Fibroblast of skin of back (primary cell): Measurements from ENCODE around the gene TPX2.

Source experiments
- DNase-seq: peaks from one replicate; pipeline ENCODE4 v3.0.0-alpha.2; 2013

The TPX2 gene

DNA sequence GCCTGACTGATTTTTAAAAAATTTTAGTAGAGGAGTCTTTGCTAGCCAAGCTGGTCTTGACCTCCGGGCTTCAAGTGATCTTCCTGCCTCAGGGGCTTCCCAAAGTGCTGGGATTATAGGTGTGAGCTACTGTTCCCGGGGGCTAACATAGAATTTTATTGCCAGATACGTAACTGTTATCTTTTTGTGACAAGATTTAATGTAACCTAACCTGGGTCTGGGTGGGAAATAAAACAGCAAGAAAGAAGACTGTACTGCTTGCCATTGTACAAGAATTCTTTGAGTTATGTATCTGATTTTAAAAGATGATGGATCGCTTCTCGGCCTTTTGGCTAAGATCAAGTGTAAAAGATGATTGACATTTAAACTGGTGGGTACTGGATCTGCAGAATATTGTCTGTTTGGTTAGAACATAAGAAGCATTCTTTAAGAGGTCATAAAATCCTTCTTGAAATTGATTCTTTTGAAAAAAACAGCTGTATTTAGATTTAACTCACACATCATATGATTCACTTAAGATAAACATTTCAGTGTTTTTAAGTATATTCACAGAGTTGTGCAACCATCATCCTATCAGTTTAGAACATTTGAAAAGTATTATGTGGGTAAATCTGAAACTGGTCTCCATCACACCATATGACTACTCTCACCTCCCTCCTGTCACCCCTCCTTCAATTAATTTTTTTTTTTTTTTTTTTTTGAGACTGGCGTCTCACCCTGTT, 21.6 kb downstream of the TPX2 start:
- peak; percentile 58 for DNase-seq

DNA sequence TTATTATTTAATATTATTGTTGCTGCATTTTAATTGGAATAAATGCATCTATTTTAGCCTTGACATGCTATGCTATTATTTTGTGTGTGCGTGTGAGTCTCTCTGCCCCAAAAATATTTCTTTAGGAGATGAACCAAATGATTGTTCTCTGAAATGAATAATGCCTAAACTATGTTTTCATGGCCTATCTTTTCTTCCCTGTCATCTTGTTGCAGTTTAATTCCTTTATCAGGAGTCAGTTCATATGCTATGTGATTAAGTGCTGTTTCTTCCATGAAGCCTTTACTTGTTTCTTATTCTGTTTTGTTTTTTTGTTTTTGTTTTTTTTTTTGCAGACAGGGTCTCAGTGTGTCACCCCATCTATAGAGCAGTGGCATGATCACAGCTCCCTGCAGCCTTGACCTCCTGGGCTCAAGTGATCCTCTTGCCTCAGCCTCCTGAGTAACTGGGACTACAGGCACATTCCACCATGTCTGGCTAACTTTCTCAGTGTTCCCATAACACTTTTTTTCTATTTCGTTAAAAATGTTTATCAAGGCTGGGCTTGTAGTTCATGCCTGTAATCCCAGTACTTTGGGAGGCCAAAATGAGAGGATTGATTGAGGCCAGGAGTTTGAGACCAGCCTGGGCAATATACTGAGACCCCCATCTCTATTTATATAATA, 25.7 kb downstream of the TPX2 start:
- peak; percentile 78 for DNase-seq

DNA sequence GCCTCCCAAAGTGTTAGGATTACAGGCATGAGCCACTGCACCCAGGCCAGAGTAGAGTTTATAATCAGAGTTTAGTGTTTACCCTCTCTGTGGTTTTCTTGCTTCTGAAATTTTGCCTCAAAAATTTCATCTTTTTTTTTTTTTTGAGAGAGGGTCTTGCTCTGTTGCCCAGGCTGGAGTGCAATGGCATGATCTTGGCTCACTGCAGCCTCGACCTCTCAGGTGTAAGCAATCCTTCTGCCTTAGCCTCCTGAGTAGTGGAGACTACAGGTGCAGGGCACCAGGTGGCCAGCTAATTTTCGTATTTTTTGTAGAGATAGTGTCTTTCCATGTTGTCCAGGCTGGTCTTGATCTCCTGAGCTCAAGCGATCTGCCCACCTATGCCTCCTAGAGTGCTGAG, 28.7 kb downstream of the TPX2 start:
- no peak for DNase-seq

DNA sequence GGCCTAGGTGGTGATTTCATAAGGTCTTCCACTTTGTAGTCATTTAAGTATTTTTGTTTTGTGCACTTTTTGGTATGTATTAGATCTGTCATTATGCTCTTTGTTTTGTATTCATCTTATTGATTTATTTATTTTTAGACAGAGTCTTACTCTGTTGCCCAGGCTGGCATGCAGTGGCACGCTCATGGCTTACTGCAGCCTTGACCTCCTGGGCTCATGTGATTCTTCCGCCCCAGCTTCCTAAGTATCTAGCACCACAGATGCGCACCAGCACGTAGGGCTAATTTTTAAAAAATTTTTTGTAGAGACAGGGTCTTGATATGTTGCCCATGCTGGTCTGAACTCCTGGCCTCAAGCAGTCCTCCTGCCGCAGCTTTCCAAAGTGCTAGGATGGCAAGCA, 30.6 kb downstream of the TPX2 start:
- DNase-seq: no peak

DNA sequence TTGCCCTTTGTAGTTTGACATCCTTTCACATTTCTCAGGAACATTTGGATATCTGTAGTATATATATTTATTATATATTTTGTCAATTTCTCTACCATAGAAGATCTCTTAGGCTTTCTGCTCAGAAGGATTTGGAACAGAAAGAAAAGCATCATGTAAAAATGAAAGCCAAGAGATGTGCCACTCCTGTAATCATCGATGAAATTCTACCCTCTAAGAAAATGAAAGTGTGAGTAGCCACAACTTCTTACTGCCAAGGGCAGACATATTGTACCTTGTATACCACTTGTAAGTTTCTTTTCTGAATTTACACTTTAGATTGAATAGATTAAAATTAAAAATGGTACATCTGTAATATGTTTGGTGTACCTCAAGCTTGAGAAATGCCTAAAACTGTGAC, 31.2 kb downstream of the TPX2 start:
- no peak for DNase-seq

DNA sequence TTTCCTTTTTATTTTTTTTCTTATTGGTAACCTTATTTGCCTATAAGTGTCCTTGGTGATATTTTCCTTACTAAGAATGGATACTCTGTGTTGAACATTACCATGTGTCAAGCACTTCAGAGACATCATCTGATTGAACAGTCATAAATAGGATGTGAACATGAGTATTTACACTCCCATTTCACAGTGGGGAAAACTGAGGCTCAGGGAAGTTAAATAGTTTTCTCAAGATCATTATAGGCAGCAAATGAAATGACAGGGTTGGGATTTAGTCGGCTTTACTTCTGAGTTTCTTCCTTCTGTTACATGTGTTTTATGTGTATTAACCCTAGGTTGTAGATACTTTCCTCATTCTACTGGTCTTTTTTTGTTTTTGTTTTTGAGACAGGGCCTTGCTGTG, 35.3 kb downstream of the TPX2 start:
- no peak for DNase-seq

DNA sequence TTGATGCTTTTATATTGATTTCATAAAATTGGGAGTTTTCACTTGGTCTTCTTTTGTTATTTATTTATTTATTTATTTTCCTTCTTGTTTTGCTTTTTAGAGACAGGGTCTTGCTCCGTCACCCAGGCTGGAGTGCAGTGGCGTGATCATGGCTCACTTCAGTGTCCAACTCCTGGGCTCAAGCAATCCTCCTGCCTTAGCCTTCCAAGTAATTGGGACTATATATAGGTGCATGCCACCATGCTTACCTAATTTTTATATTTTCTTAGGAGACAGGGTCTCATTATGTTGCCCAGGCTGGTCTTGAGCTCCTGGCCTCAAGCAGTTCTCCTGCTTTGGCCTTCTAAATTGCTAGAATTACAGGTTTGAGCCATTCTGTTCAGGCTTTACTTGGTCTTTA, 41.7 kb downstream of the TPX2 start:
- no peak for DNase-seq

DNA sequence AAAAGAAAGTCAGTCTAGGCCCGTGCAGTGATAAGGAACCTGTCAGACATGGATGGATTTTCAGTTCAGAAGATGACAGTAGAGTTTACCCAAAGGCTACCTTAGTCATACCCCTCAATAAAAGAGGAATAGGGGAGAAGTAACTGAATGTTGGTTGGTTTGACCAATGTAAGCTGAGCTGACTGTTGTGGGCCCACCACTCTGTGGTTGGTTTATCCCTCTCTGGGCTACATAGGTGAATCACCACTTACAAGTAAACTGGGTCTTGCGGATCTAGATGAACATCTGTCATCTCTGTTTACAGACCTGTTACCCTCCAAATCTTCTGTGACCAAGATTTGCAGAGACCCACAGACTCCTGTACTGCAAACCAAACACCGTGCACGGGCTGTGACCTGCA, 42.9 kb downstream of the TPX2 start:
- DNase-seq: no peak

DNA sequence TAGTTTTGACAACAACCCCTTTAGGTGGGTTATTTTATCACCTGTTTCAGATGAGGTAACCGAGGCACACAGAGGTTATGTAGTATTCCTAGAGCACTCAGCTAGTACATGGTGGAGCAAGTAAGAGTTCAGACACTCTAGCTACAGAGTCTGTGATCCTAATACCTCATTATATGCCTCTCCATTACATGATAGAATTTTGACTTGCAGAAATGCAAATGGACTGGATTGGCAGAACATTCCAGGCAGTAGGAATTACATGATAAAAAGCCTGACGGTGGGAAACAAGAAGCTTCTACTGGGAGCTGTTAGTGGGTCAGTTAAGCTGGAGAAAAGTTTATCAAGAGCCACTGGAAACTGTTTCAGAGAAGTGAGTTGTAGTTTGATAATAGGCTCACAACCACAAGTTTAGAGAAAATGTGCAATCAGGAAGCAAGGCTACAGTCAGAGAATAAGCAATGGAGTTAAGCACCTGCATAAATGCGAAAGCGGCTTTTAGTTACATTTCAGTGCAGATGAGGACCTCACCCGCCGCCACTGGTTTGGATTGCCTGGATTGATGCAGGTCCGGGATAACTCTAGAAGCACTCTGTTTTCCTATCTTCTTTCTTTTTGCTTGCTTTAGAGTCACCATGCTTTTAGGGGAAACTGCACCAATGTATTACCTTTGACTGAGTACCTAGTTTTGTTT, 45.4 kb downstream of the TPX2 start:
- no peak for DNase-seq

DNA sequence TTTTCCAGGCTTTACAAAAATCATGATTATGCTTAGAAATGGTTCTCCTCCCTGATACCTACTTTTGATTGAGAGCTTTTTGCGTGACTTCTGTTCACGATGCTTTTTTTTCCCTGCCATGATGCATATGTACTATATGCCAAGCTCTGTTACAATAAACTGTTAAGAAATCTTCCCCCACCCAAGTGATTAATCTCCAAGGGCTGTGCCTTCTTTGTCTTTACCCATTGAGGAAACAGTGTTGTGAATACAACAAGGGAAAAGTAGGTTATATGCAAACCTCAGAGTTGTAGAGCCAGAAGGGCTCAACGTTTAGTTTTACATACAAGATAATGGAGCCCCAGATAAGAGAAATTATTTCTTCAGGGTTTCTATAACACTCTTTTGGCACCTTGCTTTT, 46.0 kb downstream of the TPX2 start:
- no peak for DNase-seq

DNA sequence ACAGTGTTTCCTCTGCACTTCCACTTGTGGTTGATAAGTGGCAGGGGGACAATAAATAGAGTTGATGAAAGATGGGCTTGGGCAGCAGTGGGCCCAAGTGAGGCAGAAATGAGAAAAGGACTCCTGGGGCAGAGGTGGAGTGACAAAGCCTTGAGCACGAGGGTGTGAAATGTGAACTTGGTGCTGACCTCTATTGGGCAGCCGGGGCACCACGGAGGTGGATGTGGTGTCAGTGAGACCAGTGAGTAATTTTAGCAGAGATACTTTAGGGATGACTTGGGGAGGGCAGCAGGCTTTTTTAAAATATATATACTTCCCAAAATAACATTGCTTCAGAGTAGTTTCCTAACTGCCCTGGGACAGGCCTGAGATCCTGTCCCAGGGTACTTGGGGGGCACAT, 49.5 kb downstream of the TPX2 start:
- peak; percentile 54 for DNase-seq

DNA sequence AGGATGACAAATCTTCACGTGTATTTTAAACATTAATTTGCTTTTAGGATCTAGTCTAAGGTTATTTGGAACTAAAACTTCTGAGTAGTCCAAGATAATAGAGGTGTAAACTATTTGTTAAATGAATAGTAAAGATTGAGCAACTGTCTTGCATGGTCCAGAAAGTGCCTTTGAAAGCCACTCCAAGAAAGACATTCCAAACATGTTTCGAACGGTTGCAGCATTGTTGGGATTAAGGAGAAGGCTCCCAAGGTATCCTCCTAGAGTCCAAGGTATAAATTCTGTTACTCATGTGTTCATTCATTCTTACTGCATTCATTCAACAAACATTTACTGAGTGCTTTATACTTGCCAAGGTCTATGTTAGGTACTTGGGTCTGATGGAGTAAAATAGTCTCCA, 51.3 kb downstream of the TPX2 start:
- DNase-seq: no peak

DNA sequence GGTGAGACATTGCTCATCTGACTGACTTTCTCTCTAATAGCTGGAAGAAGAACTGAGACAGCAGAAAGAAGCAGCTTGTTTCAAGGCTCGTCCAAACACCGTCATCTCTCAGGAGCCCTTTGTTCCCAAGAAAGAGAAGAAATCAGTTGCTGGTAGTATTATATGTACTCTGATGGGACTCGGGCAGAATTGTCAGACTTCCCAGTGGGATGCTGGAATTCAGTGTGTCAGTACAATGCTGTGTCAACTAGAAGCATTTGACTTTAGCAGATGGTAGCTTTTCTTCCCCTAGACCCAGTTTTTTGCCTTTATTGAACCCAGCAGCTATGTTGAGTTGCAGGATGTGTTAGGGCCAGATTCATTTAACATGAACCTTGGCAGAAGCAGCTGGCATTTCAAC, 58.3 kb downstream of the TPX2 start:
- DNase-seq: no peak

DNA sequence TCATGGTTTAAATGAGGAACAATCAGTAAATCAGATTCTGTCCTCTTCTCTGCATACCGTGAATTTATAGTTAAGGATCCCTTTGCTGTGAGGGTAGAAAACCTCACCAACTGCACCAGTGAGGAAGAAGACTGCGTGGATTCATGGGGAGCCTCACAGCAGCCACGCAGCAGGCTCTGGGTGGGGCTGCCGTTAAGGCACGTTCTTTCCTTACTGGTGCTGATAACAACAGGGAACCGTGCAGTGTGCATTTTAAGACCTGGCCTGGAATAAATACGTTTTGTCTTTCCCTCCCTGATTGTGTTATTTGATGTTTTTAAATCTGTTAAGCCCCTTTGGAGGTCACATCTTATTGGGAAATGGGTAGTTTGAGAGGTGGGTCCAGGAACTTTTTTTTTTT, 62.4 kb downstream of the TPX2 start:
- DNase-seq: no peak

DNA sequence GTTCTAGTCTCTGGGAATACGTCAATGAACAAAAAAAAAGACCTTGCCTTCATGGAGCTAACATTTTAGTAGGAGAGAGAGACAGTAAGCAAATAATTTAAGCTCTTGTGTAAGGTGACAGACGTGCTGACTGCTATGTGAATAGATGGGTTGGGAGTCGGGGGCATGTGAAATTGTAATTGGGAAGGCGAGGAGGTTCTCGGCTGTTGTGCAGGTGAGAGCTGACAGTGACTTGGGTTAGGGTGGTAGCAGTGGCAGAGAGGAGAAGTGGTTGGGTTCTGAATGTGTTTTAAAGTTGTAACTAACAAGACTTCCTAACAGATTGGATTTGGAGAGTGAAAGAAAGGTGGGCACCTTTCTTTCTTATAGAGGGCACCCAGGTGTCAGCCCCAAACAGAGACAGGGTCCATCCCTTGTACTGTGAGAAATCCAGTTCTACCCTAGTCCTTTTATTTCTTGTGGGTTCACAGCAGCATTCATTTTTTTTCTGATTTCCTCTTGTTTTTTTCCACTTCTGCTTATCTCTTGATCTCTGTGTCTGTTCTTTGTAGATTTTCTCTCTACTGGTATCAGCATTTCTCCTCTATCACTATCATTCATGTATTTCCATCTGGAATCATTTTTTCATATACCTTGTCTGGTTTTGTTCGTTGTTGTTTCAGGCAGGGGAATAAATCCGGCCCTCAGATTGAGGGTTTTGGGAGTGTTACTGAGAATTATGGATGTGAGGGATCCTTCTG, 64.6 kb downstream of the TPX2 start:
- no peak for DNase-seq

DNA sequence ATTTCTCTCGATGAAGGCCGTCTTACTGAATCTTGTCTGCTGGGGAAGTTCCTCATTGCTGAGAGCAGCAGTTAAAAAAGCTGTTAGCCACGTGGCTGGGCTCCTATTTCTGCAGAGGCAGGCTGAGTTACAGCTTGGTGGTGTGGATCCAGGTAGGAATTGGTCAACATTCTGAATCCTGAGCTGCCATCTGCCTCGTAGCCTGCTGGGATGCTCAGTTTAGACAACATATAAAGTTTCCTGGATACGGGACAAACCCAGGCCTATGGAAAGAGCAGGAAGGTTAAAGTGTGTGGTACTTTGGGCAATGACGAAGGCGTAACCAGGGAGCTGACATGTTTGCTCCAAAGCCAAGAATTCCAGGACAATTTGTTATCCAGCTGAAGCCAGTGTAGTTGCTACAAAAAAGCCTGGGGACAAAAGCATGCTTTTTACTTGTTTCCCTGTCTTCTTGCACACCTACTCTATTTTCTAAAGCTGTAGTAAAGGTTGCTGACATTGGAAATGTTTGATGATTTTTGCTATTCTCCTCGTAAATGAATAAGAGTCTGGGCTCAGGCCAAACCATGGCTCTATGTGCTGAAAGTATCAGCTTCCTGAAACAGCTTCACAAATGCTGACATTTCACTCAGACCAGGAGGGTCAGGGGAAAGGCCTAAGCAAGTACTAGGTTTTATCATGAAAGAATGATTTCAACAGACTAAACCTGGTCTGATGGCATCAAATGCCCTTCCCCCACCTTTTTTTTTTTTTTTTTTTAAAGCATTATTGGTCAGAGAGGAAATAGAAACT, 67.7 kb downstream of the TPX2 start:
- DNase-seq: no peak

DNA sequence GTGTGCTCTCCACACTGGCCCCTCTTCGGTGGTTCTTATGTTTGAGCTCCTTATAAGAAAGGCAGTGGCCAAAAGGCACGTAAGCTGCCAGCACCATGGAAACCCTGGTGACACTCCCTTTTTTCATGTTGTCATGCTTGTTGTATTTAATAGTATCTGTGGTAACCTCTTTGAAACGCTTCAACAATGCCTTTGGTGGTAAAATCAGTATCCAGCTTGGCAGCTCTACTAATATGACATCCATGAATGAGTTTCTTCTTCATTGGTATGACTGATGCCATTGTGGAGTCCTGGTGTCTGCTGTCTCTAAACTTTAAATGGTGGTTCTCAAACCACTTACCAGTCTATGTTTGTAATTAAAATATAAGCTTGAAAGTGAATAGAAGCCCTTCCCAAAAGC, 69.4 kb downstream of the TPX2 start:
- DNase-seq: peak; percentile 44

DNA sequence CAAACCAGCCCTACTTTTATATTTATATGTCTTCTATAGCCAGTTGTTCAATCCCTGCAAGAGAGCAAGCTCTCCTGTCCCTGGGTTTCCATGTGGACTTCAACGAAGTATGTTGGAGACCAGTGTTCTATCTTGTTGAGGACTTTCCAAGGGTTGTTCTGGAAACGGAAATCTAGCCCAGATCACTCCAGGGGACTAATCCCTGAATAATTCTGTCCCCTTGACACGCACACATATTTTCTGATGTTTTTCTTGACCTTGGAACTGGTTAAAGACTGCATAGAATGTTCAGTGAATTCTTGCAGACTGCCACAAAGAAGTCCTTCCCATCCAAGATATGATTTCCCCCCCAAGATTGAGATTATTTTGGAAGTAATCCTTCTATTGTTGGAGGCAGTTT, 70.6 kb downstream of the TPX2 start:
- DNase-seq: peak; percentile 94

DNA sequence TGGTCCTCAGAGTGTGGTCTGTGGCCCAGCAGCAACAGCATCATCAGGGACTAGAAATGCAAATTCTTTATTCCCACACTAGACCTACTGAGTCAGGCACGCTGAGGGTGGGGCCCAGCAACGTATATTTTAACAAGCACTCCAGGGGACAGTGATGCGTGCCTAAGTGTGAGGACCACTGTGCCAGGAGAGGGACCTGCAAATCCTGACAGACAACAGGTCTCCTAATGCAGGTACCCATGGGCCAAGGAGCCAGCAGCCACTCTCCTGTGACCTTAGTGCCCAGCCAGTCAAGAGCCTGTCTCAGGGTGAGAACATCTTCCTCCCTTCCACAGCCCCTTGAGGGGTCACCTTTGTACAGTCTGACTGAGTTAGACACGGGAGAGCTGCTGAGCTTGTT, 72.1 kb downstream of the TPX2 start:
- DNase-seq: peak; percentile 44

DNA sequence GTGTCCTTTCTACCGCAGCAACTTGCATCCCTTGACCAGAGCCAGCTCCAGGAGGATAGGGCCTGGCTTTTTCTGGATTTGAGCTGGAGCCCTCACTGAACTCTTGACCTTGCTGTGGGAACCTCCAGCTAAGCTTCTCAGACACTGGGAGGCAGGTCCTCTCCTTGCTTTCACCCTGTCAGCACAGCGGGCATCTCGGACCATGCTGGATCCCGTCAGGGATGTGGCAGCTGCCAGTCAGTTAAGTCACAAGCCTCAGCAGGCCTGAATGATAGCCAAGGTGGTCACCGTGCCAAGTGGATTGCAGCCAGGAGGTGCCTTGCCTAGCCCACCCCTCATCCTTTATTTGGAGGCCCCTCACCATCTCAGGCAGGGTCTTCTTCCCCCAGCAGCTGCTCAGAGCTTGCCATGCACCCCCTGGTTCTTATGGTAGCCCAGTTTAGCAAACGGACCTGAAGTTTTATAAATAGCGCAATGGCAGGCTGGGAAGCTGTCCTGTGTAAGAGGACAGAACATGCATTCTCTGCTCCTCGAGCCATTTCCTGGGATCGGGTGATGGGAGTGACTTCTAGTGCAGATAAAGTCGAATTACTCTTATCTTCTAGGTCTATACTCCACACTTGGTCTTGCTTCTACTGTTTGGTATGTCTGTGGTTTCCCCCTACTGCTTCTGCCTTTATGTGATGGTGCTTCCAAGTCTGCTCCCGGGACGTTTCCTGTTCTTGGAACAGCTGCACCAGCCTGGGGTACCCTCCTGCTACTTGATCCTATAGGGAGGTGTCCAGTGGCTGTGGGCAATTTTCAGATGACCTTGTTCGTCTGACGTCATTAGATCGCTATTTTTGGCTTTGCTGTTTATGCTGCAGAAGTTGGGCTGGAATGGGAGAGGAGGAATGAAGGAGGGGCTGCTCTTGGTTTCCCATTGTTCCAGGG, 73.0 kb downstream of the TPX2 start:
- DNase-seq: peak; percentile 89

DNA sequence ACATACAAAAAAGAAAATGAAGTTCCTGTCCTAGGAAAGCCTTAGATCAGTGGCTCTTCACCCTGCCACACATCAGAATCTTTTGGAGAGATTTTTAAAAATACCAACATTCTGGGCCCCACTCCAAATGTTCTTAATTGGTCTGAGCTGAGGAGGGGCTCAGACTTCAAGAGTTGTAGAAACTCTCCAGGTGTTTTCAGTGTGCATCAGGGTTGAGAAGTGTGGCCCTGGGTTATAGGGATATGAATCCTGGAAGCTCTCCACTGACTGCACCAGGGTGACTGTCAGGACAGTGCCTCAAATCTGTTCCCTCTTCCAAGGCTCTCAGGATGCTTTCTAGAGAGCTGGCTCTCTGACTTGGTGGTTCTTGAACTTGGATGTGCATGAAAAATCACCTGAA, 74.5 kb downstream of the TPX2 start:
- DNase-seq: no peak
